Measurements from ENCODE around the gene CTXN1.
"Not testable (repeated sequence)": the region's sequence is repeated elsewhere in the genome, so short reads cannot be mapped to it uniquely, and the experiment has no call there.

Gene CTXN1

DNA sequence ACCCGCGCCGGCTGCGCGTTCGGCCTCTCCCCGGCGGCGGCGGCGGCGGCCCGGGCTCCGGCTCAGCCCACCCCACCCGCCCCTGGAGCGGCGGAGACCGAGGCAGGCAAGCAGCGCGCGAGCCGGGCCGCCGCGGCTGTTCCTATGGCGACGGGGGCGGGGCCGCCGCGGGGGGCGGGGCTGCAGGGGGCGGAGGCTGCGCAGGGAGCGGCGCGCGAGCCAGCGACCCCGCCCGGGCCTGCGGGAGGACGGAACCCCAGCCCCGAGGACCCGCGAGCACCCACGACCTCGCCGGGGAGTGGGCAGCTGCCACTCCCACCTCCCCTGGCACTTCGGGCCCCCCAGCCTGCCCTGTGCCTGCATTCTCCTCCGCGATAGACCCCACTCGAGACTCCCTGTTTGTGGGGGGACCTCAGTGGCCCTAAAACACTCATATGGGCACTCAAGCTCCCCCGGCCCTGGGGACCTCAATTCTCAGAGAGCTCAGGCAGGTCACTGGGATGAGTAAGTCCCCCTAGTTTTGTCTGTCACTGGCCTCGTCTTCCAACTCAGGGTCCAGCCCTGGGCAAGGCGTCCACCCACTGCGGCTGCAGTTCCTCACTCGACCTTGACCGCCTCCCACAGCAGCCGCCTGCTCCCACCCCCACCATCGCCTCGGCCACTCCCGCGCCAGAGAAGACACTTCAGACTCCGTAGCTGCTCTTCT lies at the start of gene CTXN1:
TSS of gene CTXN1 (minus strand) at position 115 of the 706 bp plus-strand sequence. CDS start 597 bp downstream, outside the sequence.
- peak; percentile 85 for DNase-seq

DNA sequence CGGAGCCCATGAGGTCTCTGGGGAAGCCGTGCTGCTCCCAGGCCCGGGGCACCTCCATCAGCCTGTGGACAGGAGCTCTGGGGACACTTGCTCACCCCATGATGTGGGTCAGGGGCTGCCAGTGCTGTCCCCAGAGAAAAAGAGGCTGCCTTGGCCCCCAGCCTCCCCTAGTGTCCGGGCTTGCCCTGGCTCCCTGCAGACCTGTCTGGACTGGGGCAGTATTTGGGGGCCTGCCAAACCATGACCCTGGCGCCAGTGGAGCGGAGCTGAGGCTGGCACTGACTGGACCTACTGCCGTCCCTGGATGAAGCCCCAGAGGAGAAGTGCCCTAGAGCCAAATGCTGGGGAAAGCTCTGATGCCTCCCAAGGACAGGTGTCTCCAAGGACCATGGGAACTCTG lies 49.1 kb upstream of the CTXN1 start:
- no peak for ATAC-seq
- DNase-seq, result no peak

More for the DNA sequence above, at the start of gene CTXN1:
- peak; percentile 44 for ATAC-seq

GRCh38 chr19:7973883-7974282 lies 47.9 kb upstream of the CTXN1 start:
- ATAC-seq, result no peak
- no peak for DNase-seq

GRCh38 chr19:7971553-7972520 lies 45.9 kb upstream of the CTXN1 start:
- DNase-seq (no peak), ATAC-seq (no peak)

DNA sequence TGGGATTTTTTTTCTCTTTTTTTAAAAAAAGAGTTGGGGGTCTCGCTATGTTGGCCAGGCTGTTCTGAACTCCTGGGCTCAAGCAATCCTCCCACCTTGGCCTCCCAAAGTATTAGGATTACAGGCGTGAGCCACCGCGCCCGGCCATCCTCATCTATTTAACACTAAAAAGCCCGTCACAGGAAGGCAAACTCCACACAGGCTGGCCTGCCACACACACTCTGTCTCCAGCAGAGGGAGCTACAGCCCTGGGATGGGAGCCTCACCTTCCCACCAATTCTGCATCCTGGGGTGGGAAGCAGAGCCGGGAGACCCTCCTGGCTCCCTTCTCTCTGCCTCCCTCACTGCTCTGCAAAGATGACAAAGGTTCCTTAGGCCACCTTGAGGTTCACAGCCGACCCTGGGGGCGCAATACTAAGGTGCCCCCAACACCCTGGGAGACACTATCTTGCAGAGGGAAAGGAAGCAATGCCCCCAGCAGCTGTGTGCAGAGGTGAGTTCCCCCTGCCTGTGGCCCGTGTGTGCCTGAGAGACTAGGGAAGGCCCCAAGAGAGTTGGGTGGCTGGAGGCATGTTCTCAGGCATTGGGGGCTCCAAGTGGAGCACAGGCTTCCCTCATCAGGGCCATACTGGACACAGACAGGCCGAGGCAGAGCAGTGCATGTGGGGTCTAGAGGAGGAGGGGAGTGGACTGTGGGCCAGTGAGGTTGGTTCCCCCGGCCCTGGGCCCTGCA lies 44.9 kb upstream of the CTXN1 start:
- ATAC-seq (no peak), DNase-seq (peak; percentile 48)

GRCh38 chr19:7969555-7969939 lies 43.6 kb upstream of the CTXN1 start:
- ATAC-seq (no peak), DNase-seq (no peak)

GRCh38 chr19:7968796-7969554 lies 43.0 kb upstream of the CTXN1 start:
- ATAC-seq, result no peak
- DNase-seq, result no peak

DNA sequence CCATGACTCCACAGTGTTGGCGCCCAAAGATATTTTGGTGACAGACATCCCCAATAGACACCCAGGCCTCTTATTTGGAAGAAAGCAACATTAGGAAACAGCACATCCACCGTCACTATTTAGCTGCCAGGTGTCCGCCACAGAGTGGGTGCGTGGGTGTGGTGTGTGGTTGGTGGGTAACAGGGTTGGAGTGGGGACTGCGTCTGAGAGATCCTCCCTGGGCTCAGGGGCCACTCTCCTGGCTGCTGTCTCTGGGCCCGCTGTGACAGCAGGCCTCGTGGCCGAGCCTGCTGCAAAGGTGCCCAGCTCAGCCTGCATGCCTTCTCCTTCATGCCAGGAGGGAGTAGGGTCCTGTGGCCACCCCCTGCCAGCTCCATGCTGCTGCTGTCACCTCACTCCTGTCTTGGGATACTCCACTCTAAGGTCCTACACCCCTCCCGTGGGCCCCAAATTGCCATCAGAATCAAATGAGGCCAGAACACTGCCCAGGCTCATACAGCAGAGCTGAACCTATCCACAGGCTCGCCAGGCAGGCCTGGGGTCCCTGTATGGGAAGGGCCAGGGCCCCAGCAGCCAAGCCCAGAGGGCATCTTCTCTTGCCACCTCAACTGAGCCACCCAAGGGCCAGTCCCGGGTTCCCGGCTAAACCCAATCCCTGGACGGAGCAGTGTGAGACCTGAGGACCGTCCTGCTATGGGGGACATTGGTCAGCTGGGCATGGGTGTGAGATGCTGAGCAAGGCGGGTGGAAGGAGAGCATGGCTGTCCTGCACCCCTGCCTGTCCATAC lies 42.3 kb upstream of the CTXN1 start:
- DNase-seq (no peak), ATAC-seq (peak; percentile 20)

DNA sequence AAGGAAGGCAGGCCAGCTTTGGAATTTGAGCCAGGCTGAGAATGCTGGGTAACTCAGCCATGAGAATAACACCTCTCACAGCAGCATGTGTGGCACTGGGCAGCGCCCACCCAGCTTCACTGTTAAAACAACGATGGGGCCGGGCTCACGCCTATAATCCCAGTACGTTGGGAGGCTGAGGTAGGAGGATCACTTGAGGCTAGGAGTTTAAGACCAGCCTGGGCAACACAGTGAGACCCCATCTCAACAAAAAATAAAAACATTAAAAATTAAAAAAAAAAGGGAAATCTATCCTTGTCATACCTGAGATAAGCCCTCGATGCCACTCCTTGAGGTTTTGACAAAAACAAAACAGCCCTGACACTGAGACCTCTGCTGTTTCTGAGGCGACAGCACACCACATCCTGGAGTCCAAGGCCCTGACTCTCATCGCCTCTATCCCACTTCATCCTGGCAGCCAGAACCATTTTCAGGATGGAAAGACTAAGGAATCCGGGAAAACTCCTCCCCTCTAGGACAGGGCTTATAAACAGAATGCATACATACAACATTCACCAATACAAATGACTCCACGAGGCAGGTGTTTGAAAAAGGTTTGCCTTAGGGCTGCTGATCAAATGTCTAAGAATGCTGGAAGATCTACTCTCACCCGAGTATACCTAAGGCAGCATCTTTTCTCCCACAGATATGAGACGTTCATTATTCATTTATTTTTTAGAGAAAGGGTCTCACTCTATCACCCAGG lies 40.2 kb upstream of the CTXN1 start:
- ATAC-seq, result no peak
- no peak for DNase-seq

- no peak for ATAC-seq
- DNase-seq, result no peak
These were observed 39.4 kb upstream of the CTXN1 start for GRCh38 chr19:7965259-7965841.

DNA sequence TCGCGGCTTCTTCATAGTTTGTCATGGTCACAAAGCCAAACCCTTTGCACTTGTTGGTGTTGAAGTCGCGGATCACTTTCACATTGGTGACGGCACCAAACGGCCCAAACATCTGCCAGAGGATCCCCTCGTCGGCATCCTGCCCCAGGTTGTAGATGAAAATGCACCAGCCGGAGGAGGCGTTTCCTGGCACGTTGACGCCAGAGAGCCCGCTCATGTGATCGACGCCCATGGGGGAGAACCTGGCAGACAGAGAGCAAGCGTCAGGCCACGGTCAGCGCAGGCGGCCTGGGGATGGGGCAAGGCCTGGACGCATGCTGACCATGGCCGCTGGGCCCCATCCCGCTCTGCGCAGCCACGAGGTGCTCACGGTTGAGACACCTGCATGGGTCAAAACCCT lies 37.6 kb upstream of the CTXN1 start:
- DNase-seq, result no peak
- no peak for ATAC-seq

- no peak for DNase-seq
- ATAC-seq, result no peak
These were observed 36.8 kb upstream of the CTXN1 start for GRCh38 chr19:7962644-7963268.

GRCh38 chr19:7961920-7962626 lies 36.1 kb upstream of the CTXN1 start:
- no peak for DNase-seq
- ATAC-seq, result no peak

GRCh38 chr19:7961082-7961481 lies 35.1 kb upstream of the CTXN1 start:
- not testable (repeated sequence) for ATAC-seq

GRCh38 chr19:7959211-7959610 lies 33.3 kb upstream of the CTXN1 start:
- ATAC-seq (no peak), DNase-seq (no peak)

More at GRCh38 chr19:7961082-7961481, 35.1 kb upstream of the CTXN1 start:
- DNase-seq, result not testable (repeated sequence)

DNA sequence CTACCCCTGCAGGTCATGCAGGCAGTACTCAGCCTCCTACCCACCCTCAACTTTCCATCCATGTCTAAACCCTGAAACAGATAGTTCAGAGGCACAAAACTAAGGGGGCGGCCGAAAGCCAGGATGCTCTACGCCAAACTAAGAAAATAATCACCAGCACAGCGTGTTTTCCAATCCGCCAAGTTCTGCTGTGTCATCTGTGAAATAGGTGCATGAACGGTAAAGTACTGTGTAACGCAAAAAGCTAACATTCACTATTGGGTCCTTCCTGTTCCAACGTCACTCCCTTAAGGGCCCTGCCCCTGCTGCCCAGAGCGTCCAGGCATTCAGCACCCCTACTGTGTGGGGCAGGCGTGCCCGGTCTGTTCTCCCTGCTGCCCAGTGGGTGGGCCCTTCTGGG lies 29.8 kb upstream of the CTXN1 start:
- ATAC-seq (no peak), DNase-seq (no peak)

- ATAC-seq (no peak), DNase-seq (no peak)
These were observed 27.6 kb upstream of the CTXN1 start for GRCh38 chr19:7953576-7953975.

GRCh38 chr19:7953060-7953459 lies 27.1 kb upstream of the CTXN1 start:
- no peak for DNase-seq

DNA sequence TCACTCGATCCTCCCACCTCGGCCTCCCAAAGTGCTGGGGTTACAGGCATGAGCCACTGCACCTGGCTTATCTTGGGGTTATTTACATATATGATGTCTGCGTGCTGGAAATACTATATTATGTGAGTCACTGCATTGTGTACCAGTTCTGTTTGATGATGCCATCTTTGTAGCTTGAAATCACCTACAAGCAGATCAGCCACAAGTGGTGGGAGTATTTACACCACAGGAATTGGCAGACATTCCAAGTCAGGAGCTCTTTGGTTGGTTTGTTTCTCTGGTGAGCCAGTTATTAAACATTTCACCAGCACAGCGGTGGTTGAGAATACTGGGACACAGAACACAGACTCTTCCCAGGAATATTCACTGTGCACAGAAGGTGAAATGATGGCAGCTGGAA lies 22.0 kb upstream of the CTXN1 start:
- no peak for DNase-seq
- ATAC-seq, result no peak

More at GRCh38 chr19:7953060-7953459, 27.1 kb upstream of the CTXN1 start:
- no peak for ATAC-seq

Measured in stimulated activated naive CD8-positive, alpha-beta T cell treated with anti-CD3 and anti-CD28 coated beads, Interleukin-15, Interleukin-2, amounts not matched to agents 100 U/mL and 50 U/mL, for 24 hours (primary cell).